Measurements from ENCODE around the gene RNF130.
A peak's percentile ranks its signal among the peaks of the same experiment; 100 is the strongest.

Gene RNF130

GRCh38 chr5:180083529-180084060, 12.0 kb upstream of the RNF130 start:
- DNase-seq, result no peak

DNA sequence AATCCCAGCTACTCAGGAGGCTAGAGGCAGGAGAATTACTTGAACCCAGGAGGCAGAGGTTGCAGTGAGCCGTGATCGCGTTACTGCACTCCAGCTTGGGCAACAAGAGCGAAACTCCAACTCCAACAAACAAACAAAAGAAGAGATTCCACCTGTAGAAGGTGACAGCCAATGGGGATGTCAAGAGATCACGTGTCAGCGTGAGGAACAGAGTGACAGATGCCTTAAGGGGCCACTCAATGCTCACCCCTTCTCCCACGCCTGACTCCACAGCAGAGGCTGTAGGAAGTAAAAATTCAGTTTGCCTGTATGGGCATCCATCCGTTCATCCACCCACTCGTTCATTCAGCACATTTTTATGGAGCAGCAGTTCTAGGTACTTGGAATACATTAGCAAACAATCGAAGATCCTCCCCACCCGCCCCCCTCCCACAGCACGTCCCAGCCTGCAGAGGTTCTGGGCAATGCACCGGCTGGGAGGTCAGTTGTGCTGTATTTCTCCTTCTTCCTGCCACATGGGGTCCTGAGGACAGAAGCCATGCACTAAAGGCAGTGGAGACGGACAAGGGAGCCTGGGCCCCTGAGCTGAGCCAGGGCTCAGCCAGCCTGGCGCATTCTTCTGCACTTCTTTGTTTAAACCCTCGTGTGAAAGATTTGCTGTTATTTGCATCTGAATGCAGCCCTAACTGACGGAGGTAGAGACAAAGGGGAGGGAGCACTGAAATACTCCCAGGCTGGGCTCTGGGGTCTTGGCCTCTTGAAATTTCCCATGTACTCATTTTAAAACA, 11.3 kb upstream of the RNF130 start:
- DNase-seq, result no peak

- no peak for DNase-seq
Observed at GRCh38 chr5:180081481-180081880, 9.9 kb upstream of the RNF130 start.

- peak; percentile 37 for DNase-seq
Observed at GRCh38 chr5:180080486-180081280, 9.1 kb upstream of the RNF130 start.

DNA sequence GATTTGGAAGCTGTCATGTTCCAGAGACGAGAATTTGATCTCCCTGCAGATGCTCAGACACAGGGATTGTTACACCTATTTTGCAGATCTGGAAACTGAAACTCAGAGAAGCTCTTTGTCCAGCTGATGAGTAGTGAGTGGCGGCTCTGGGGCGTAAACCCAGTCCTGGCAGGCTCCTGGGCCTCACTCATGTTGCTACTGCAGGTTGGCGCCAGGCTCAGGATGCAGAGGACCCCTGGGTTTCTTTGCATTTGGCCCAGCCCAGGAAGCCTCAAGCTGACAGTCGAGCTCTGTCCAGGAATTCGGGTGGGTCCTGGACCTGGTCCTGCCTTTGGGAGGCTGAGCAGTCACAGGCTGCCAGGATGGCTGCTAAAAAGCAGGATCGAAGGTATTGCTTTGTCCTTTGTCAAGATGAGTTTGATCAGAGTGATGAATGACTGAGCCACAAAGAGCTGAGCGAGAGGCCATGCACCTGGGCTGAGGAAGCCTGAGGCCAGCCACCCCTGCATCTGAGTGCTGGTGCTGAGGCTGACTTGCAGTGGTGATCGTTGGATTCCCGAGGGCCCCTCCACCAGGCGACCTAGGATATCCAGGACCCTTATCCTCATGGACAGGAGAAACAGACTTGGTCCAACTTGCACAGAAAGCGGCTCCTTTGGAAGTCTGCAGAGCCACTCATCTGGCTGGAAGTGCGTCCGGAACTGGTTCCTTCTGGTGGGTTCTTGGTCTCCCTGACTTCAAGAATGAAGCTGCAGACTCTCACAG, 8.3 kb upstream of the RNF130 start:
- no peak for DNase-seq

DNA sequence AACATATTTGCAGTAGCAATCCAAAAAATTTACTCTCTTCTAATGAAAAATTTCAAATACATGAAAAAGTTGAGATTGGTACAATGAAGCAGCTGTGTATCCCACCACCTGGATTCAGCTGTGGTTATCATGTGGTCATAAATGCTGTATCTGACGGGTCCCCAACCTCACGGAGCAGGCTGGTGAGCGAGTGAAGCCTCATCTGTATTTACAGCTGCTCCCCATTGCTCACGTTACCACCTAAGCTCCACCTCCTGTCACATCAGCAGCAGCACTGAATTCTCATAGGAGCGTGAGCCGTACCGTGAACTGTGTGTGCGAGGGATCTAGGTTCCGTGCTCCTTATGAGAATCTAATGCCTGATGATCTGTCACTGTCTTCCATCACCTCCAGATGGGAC, 6.8 kb upstream of the RNF130 start:
- DNase-seq, result no peak

DNA sequence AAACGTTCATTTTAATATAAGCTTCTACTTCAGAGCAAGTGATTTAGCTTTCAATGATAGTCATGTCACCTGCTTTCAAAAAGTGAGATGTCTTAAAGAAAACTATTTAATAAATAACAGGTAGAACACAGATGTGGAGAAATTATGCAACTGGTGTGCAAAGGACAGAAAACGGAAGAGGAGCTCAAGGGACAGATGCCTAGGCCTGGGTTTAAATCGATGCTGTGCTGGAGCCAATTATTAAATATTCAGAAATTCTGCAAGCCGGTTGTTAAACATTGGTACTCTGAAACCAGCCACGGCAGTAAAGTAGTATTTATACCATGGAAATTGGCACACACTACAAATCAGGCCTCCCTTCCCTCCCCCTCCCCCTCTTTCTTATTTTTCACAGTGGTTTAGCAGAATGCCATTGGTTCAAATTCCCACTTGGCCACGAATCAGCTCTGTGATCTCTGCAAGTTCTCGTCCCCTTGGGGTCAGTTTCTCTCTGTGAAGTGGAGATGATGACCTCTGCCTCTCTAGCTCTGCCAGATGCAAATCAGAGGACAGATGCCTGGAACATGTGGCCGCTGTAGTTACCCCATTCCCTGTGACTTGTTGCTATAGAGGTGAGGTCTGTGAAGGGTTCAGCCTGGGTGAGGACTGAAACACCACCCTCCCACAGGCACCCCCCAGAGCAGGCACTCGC, 6.2 kb upstream of the RNF130 start:
- no peak for DNase-seq

GRCh38 chr5:180075703-180076102, 4.1 kb upstream of the RNF130 start:
- DNase-seq, result no peak

DNA sequence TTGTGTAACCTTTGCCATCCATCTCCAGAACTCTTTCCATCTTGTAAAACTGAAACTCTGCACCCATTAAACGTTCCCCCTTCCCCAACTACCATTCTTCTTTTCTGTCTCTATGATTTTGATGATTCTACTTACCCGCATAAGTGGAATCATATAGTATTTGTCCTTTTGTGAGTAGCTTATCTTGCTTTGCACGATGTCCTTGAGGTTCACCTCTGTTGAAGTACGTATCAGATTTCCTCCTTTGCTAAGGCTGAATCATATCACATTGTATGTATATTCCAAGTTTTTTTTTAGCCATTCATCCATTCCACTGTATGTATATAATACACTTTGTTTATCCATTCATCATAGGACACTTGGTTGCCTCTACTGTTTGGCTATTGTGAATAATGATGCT, 2.9 kb upstream of the RNF130 start:
- no peak for DNase-seq

DNA sequence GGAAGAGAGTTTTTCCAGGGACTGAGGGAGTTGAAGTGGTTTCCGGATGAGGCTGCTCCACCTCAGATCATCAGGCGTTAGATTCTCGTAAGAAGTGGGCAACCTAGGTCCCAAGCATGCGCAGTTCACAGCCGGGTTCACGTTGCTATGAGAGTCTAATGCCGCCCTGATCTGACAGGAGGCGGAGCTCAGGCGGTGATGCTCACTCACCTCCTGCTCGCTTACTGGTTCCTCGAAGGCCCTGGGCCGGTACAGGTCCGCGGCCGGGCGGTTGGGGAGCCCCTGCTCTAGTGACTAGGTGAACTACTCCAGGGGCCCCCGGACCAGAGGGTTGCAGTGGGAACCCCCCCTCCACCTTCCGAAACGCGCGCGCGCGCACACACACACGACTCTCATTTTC, 997 bp upstream of the RNF130 start:
- no peak for DNase-seq

- DNase-seq, result no peak
Observed at GRCh38 chr5:180072256-180072548, 643 bp upstream of the RNF130 start.

DNA sequence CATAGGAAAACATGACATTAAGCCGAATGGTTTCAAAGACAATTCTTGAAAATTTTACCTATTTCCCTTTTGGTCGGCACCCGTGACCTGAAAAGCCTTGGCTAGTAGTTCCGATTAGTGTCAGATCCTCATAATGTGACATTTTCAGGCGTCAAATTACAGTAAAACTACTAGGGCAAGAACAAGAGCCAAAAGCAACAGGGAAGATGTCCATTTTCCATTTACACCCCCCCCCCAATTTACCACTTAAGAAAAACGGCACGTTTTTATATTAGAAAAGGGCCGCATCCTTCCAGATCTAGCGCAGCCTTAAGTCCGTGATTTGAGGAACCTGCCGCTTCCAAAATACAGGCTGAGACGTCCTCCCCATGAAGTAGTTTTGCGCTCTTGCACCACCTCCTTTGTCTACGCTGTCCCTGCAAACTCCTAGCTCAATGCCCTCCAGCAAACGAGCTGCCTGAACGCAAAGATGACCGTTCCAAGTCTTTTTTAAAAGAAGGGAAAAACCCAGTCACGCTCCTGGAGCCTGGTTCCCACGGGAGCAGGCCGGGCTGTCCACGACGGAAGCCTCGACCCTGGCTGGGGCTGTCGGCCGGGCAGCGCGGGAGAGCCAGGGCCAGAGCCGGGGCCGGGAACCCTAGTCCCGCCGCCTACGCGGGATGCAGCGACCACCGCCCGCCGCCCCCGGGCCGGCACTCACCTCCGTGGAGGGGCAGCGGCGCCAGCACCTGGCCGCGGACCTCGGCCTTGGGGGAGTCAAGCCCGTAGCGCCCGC, 616 bp downstream of the RNF130 start:
- DNase-seq, result no peak

GRCh38 chr5:180069589-180070247, 1.8 kb downstream of the RNF130 start:
- DNase-seq, result no peak

DNA sequence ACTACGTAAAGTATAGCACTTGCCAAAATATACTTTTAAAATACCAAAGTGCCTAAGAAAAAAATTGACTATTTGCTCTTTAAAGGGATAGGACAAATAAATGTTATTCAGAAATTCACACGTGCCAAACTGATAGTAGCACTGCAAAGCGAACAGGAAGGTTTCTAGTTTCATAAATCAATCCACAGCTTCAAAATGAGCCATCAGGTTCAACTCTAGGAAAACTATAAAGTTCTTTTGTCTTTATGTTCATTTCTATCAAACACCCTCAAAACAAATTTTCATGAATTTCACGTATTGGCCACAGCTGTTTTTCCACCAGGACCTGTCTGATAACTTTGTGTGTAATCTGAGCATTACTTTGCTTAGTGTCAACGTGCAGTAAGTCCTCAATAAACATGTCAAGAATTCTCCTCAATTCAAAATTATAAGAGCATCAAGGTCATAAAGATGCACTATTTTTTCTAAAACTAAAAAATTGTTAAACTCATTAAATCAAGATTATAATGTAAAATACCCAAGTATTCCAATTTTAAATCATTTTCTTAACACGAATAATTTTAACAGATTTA, 3.0 kb downstream of the RNF130 start:
- DNase-seq, result no peak

DNA sequence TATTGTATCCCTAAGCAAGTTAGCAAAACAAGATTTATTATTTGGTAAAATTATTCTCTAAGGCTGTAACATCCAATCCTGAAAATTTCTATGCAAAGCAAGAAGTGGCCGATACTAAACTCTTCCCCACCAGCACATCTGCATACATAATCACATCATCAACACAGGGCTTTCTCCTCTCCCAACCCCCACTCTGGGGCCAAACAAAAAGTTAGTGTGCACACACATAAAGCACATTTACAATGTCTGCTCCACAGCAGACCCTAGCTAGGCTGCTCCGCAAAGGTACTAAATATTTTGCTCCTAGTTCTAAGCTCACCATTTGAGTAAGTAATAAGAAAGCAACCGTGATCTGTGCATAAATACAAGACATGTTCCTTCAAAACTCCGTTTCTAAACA, 3.6 kb downstream of the RNF130 start:
- no peak for DNase-seq

- no peak for DNase-seq
Observed at GRCh38 chr5:180060192-180060591, 11.4 kb downstream of the RNF130 start.

DNA sequence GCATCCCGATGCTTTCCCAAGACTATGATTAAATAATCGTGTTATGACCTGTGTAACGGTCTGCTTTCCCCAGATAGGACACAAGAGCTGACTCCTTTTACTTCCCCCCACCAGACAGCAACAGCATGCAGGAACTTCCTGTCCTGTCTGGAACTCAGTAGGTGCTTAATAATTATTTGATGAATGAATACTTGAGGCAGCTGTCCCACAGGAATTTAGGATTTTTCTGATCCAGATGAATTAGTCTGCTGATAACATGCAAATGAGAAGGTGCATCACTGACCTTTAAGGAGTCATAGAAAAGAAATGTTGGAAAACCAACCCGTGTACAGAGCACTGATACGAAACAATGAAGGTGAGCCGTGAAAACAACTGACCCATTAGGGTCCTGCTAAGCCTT, 12.2 kb downstream of the RNF130 start:
- DNase-seq, result no peak

DNA sequence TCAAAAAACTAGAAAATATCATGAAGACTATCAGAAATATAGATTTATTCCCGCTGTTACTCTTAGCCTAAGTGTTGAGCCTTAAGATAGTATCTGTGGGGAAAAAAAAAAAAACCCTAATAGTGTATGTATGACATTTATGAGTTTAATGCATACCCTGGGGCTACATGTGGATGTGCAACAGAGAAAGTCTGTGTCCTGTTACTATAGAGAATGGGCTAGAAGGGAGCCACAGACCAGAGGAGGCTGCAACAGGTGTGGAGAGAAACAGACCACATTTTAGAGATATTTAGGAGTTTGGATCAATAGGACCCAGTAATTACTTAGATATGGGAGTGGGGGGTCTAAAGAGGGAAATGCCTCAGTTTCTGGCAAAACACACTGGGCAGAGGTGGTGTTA, 15.4 kb downstream of the RNF130 start:
- no peak for DNase-seq

GRCh38 chr5:180054226-180054625, 17.3 kb downstream of the RNF130 start:
- no peak for DNase-seq

- no peak for DNase-seq
Observed at GRCh38 chr5:180053061-180053602, 18.4 kb downstream of the RNF130 start.

Data from activated T-cell treated with anti-CD3 and anti-CD28 coated beads for 4 hours (primary cell).